Measurements from ENCODE around the gene PRPF38A.
A peak's percentile ranks its signal among the peaks of the same experiment; 100 is the strongest.

The PRPF38A gene

GRCh38 chr1:52404975-52405338 lies 555 bp downstream of the PRPF38A start:
- Histone ChIP-seq H3K4me3 (ENCODE audit: low read length) (peak overlapping the region; percentile 91), H3K9me3 (ENCODE audit: control insufficient read depth, low read length) (no peaks in the 10 kb centered on the region), H3K9ac (ENCODE audit: low read length) (peak overlapping the region; percentile 94), H3K27me3 (ENCODE audit: control insufficient read depth, insufficient read depth, low read length) (no peaks in the 10 kb centered on the region), H3K4me1 (ENCODE audit: control insufficient read depth, insufficient read depth, low read length) (peaks cover 12% of the 10 kb centered on the region), H3K36me3 (ENCODE audit: control insufficient read depth, insufficient read depth, low read length) (no peaks in the 10 kb centered on the region)

GRCh38 chr1:52413410-52413989 lies 9.1 kb downstream of the PRPF38A start:
- Histone ChIP-seq H3K27me3 (ENCODE audit: control insufficient read depth, insufficient read depth, low read length) (no peaks in the 10 kb centered on the region), H3K9me3 (ENCODE audit: control insufficient read depth, low read length) (no peaks in the 10 kb centered on the region), H3K9ac (ENCODE audit: low read length) (no peak overlapping the region), H3K36me3 (ENCODE audit: control insufficient read depth, insufficient read depth, low read length) (peaks cover 22% of the 10 kb centered on the region), H3K4me1 (ENCODE audit: control insufficient read depth, insufficient read depth, low read length) (no peaks in the 10 kb centered on the region), H3K4me3 (ENCODE audit: low read length) (no peak overlapping the region)

- Histone ChIP-seq H3K27me3 (ENCODE audit: control insufficient read depth, insufficient read depth, low read length) (no peaks in the 10 kb centered on the region), H3K4me3 (ENCODE audit: low read length) (no peak overlapping the region), H3K4me1 (ENCODE audit: control insufficient read depth, insufficient read depth, low read length) (no peaks in the 10 kb centered on the region), H3K9me3 (ENCODE audit: control insufficient read depth, low read length) (no peaks in the 10 kb centered on the region), H3K36me3 (ENCODE audit: control insufficient read depth, insufficient read depth, low read length) (peaks cover 22% of the 10 kb centered on the region), H3K9ac (ENCODE audit: low read length) (no peak overlapping the region)
These were observed 10.5 kb downstream of the PRPF38A start for GRCh38 chr1:52414942-52415341.

DNA sequence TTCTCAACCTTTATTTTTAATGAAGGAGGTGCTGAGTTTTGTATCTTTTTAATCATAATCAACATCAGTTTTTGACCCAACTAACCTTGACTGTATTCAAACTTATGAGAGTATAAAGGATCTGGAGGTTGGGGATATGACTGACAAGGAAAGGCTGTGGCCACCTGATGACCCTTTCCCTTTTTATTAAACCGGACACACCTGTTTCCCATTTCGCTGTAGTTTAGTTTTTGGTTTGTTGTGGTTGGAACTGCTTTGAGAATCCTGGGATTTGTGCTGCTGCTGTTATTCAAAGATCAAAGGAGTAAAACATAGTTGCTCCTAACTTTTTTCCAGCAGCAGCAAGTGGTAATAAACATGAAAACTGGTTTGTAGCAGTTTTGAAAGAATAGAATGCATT lies 12.4 kb downstream of the PRPF38A start:
- H3K4me1 ChIP-seq (ENCODE audit: control insufficient read depth, insufficient read depth, low read length): no peaks in the 10 kb centered on the region
- no peak overlapping the region for H3K9ac ChIP-seq (ENCODE audit: low read length)
- peaks cover 15% of the 10 kb centered on the region for H3K36me3 ChIP-seq (ENCODE audit: control insufficient read depth, insufficient read depth, low read length)
- no peaks in the 10 kb centered on the region for H3K27me3 ChIP-seq (ENCODE audit: control insufficient read depth, insufficient read depth, low read length)
- no peak overlapping the region for H3K4me3 ChIP-seq (ENCODE audit: low read length)
- H3K9me3 ChIP-seq (ENCODE audit: control insufficient read depth, low read length): no peaks in the 10 kb centered on the region

- H3K9ac ChIP-seq (ENCODE audit: low read length): no peak overlapping the region
- no peaks in the 10 kb centered on the region for H3K4me1 ChIP-seq (ENCODE audit: control insufficient read depth, insufficient read depth, low read length)
- no peak overlapping the region for H3K4me3 ChIP-seq (ENCODE audit: low read length)
- no peaks in the 10 kb centered on the region for H3K36me3 ChIP-seq (ENCODE audit: control insufficient read depth, insufficient read depth, low read length)
- H3K9me3 ChIP-seq (ENCODE audit: control insufficient read depth, low read length): no peaks in the 10 kb centered on the region
- no peaks in the 10 kb centered on the region for H3K27me3 ChIP-seq (ENCODE audit: control insufficient read depth, insufficient read depth, low read length)
These were observed 16.3 kb downstream of the PRPF38A start for GRCh38 chr1:52420713-52421112.

DNA sequence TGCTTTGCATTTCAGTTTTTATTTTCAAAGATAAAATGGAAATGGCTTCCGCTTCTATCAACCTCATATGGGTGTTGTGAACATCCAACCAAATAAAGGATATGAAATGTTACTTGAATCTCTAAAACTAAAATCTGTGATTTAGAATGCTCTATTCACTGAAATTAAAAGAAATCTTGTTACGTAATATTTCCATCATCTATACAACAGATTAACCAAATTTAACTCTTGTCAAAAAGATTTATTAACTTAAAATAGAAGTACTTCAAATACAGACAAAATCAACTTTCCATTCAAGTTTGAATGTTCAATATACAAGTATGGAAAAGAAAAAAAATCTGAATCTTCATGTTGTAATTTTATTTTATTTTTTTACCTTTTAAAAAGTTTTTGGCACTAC lies 18.7 kb downstream of the PRPF38A start:
- Histone ChIP-seq H3K4me3 (ENCODE audit: low read length) (no peak overlapping the region), H3K9ac (ENCODE audit: low read length) (no peak overlapping the region), H3K36me3 (ENCODE audit: control insufficient read depth, insufficient read depth, low read length) (no peaks in the 10 kb centered on the region), H3K27me3 (ENCODE audit: control insufficient read depth, insufficient read depth, low read length) (no peaks in the 10 kb centered on the region), H3K4me1 (ENCODE audit: control insufficient read depth, insufficient read depth, low read length) (no peaks in the 10 kb centered on the region), H3K9me3 (ENCODE audit: control insufficient read depth, low read length) (no peaks in the 10 kb centered on the region)

GRCh38 chr1:52423771-52424170 lies 19.4 kb downstream of the PRPF38A start:
- Histone ChIP-seq H3K9me3 (ENCODE audit: control insufficient read depth, low read length) (no peaks in the 10 kb centered on the region), H3K4me3 (ENCODE audit: low read length) (no peak overlapping the region), H3K4me1 (ENCODE audit: control insufficient read depth, insufficient read depth, low read length) (no peaks in the 10 kb centered on the region), H3K36me3 (ENCODE audit: control insufficient read depth, insufficient read depth, low read length) (no peaks in the 10 kb centered on the region), H3K27me3 (ENCODE audit: control insufficient read depth, insufficient read depth, low read length) (no peaks in the 10 kb centered on the region), H3K9ac (ENCODE audit: low read length) (no peak overlapping the region)

DNA sequence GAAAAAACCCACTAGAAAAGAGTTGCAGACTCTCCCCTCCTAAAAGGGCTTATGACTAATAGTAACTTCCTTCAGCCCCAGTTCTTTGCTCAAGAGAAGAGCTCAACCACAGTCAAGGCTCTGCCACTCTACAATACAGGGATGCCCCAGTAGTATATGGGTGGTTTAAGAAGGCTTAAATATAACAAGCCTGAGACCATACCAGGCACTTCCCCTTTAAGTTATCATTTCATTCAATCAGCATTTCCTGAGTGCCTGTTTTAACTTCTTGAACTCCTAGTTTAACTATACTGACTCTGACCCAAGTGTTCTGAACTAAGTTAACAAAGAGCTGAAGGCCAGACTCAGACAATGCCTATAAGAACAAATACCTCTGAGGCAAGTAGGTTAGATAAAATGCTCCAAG lies 19.8 kb downstream of the PRPF38A start:
- H3K36me3 ChIP-seq (ENCODE audit: control insufficient read depth, insufficient read depth, low read length): no peaks in the 10 kb centered on the region

DNA sequence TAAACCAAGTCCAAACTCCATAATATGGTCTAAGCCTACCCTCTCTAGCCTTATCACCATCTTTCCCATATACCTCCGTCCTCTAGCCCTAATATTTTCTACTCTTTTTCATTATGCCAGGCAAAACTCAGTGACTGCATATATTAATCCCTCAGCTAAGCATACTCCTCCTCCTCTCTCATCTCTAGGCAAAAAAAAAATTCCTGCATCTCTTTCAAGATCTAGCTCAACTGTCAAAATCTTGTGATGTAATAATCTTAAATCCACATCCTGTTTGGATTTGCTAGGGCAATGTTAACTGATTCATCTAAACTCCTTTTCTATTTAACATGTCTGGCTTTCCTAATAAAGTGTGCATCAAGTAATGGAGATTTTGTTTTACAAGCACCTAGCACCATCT lies 20.4 kb downstream of the PRPF38A start:
- Histone ChIP-seq H3K4me3 (ENCODE audit: low read length) (no peak overlapping the region), H3K9ac (ENCODE audit: low read length) (no peak overlapping the region), H3K27me3 (ENCODE audit: control insufficient read depth, insufficient read depth, low read length) (no peaks in the 10 kb centered on the region), H3K9me3 (ENCODE audit: control insufficient read depth, low read length) (no peaks in the 10 kb centered on the region), H3K36me3 (ENCODE audit: control insufficient read depth, insufficient read depth, low read length) (no peaks in the 10 kb centered on the region), H3K4me1 (ENCODE audit: control insufficient read depth, insufficient read depth, low read length) (no peaks in the 10 kb centered on the region)

More for the DNA sequence above, 19.8 kb downstream of the PRPF38A start:
- Histone ChIP-seq H3K27me3 (ENCODE audit: control insufficient read depth, insufficient read depth, low read length) (no peaks in the 10 kb centered on the region), H3K4me3 (ENCODE audit: low read length) (no peak overlapping the region), H3K4me1 (ENCODE audit: control insufficient read depth, insufficient read depth, low read length) (no peaks in the 10 kb centered on the region), H3K9ac (ENCODE audit: low read length) (no peak overlapping the region), H3K9me3 (ENCODE audit: control insufficient read depth, low read length) (no peaks in the 10 kb centered on the region)

DNA sequence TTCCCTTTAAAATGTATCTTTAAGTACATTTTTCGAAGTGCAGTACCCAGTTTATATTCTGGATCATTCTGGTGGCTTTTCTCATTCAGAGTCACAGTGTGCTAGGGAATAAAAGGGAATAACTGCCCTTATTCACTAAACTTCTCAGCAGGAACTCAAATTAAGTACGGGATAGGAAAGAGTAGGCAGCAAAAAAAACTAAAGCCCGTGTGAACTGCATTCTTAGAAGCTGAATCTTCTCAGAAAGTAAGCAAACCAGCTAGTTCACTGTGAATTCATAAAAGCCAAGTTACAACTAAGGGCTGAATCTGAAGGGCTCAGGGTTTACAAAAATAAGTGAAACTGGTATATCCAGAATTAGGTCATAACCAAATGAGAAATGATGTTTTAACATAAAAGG lies 22.0 kb downstream of the PRPF38A start:
- Histone ChIP-seq H3K4me1 (ENCODE audit: control insufficient read depth, insufficient read depth, low read length) (no peaks in the 10 kb centered on the region), H3K36me3 (ENCODE audit: control insufficient read depth, insufficient read depth, low read length) (no peaks in the 10 kb centered on the region)

DNA sequence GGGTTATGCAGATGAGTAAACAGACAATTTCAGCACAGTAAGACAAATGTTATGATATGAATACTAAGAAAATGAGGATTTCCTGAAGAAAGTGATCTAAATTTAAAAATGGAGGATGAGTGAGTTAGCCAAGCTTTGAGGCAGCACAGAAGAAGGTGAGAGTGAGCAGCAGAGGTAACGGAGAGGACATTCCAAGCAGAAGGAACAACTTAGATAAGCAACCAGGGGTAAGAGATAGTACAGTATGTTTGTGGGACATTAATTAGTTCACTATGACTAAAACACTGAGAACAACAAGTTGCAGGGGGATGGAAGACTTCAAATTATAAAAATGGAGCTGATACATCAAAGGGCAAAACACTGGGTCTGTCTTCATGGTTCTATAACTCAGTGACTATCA lies 22.8 kb downstream of the PRPF38A start:
- Histone ChIP-seq H3K4me1 (ENCODE audit: control insufficient read depth, insufficient read depth, low read length) (no peaks in the 10 kb centered on the region), H3K4me3 (ENCODE audit: low read length) (no peak overlapping the region), H3K27me3 (ENCODE audit: control insufficient read depth, insufficient read depth, low read length) (no peaks in the 10 kb centered on the region), H3K36me3 (ENCODE audit: control insufficient read depth, insufficient read depth, low read length) (no peaks in the 10 kb centered on the region), H3K9me3 (ENCODE audit: control insufficient read depth, low read length) (no peaks in the 10 kb centered on the region), H3K9ac (ENCODE audit: low read length) (no peak overlapping the region)

More for the DNA sequence above, 22.0 kb downstream of the PRPF38A start:
- H3K27me3 ChIP-seq (ENCODE audit: control insufficient read depth, insufficient read depth, low read length): no peaks in the 10 kb centered on the region
- no peaks in the 10 kb centered on the region for H3K9me3 ChIP-seq (ENCODE audit: control insufficient read depth, low read length)
- H3K4me3 ChIP-seq (ENCODE audit: low read length): no peak overlapping the region
- no peak overlapping the region for H3K9ac ChIP-seq (ENCODE audit: low read length)

DNA sequence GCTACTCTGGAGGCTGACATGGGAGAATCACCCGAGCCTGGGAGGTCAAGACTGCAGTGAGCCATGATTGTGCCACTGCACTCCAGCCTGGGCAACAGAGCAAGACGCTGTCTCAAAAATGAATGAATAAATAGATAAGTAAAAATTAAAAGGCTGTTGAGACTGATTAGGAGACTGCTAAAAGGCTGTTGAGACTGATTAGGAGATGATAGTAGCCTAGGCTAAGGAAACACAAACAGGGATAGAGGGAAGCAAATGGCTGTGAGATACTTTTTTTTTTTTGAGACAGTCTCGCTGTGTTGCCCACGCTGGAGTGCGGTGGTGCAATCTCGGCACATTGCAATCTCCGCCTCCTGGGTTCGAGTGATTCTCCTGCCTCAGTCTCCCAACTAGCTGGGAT lies 28.4 kb downstream of the PRPF38A start:
- no peaks in the 10 kb centered on the region for H3K36me3 ChIP-seq (ENCODE audit: control insufficient read depth, insufficient read depth, low read length)
- no peak overlapping the region for H3K4me3 ChIP-seq (ENCODE audit: low read length)

GRCh38 chr1:52435211-52435610 lies 30.8 kb downstream of the PRPF38A start:
- H3K36me3 ChIP-seq (ENCODE audit: control insufficient read depth, insufficient read depth, low read length): no peaks in the 10 kb centered on the region

More for the DNA sequence above, 28.4 kb downstream of the PRPF38A start:
- no peak overlapping the region for H3K9ac ChIP-seq (ENCODE audit: low read length)
- no peaks in the 10 kb centered on the region for H3K4me1 ChIP-seq (ENCODE audit: control insufficient read depth, insufficient read depth, low read length)
- no peaks in the 10 kb centered on the region for H3K27me3 ChIP-seq (ENCODE audit: control insufficient read depth, insufficient read depth, low read length)
- H3K9me3 ChIP-seq (ENCODE audit: control insufficient read depth, low read length): no peaks in the 10 kb centered on the region

More at GRCh38 chr1:52435211-52435610, 30.8 kb downstream of the PRPF38A start:
- Histone ChIP-seq H3K27me3 (ENCODE audit: control insufficient read depth, insufficient read depth, low read length) (no peaks in the 10 kb centered on the region), H3K9me3 (ENCODE audit: control insufficient read depth, low read length) (no peaks in the 10 kb centered on the region), H3K9ac (ENCODE audit: low read length) (no peak overlapping the region), H3K4me3 (ENCODE audit: low read length) (no peak overlapping the region), H3K4me1 (ENCODE audit: control insufficient read depth, insufficient read depth, low read length) (no peaks in the 10 kb centered on the region)
